Smooth muscle cell of the brain vasculature (primary cell): Measurements from ENCODE around the gene RBFOX1.

Source experiments
- DNase-seq: peaks from one replicate; pipeline ENCODE4 v3.0.0-alpha.2; 2012; ENCODE audit warnings: low read depth, low spot score

The RBFOX1 gene

DNA sequence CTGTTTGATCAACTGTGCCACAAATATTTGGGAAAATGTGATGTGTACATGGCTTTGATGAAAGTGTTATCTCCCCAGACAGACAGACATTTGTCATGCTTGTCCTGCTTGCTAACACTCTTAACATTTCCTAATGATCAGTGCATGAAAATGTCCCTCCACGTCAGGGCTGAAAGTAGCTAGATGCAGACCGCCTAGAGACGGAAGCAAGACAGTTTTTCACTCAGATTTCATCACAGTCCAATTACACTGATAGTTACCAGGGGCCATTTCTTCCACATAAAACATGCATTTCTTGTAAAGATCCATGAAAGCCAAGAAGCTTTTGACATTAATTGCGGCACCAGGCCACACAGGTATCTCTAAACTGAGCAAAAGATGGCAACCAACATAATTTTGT, 347.7 kb downstream of the RBFOX1 start:
- no peak for DNase-seq

- no peak for DNase-seq
These were observed 356.2 kb downstream of the RBFOX1 start for GRCh38 chr16:7688811-7689210.

DNA sequence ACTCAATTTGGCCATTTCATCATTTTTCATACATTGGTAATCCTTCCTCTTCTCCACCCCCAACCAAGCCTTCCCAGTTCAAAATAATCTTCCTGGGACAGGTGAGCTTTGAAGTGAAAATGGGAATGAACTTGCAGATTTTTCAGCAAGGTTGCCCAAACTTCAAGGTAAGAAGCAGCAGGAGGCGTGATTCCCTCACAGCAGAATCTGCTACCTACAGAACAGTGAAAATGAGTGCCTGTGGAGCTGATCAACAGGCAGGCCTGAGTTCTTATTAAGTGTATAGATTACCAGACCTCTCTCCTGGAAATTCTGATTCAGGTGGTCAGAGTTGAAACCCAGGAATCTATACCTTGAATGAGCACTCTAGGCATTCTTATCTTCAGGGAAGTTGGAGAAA, 356.6 kb downstream of the RBFOX1 start:
- DNase-seq = no peak

DNA sequence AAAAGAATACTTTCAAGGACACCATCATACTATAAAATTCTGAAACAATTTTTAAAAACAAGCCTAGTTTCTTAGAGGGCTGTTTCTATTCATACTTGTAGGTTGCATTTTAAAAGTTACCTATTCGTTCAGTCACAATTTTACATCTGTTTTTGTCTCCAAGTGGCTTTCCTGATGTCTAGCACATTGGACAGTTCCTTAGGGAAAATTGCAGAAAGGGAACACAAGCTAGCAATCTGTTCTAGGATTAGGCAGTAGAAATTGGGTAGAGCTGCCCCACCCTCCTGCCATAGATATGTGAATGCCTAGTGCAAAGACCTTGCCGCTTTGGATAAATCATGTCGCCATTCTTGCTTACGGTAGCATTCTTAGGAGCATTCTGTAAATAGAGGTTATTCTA, 358.9 kb downstream of the RBFOX1 start:
- no peak for DNase-seq

GRCh38 chr16:7703672-7704071, 371.0 kb downstream of the RBFOX1 start:
- DNase-seq = no peak

DNA sequence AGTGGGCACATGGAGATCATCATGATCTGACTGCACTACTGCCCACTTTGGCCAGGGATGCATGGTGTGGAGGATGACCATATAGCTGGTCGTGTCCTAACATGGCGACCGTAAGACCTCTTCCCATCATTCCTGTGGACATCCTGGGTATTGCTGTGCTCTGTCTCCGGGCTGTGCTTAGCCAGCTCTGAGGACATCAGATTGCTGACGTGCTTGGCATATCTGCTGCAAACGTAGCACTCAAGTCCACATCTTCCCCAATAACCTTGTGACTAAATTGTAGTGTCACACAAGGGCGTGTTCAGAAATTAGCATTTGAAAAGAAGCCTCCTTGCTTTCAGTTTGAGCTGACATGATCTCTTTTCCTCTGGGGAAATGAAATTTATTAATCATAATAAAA, 373.2 kb downstream of the RBFOX1 start:
- DNase-seq = no peak

DNA sequence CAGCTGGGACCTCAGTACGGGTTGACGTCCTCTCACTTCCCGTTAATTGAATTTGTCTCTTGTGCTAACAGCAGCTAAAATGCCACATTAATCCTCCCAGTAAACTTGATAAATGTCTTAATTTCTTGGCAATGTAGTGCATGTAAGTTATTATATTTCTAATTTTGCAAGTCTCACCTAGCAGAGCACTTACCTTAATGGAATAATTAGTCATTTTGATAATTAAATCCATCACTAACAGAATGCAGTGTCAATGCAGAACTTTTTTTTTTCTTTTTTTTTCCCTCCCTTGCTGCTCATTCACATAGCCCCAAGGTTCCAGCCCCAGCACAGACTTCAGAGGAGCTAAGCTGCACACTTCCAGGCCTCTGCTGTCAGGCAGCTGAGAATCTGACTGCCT, 376.5 kb downstream of the RBFOX1 start:
- no peak for DNase-seq

GRCh38 chr16:7713244-7713643, 380.6 kb downstream of the RBFOX1 start:
- no peak for DNase-seq

- DNase-seq = no peak
These were observed 382.1 kb downstream of the RBFOX1 start for GRCh38 chr16:7714775-7715174.

DNA sequence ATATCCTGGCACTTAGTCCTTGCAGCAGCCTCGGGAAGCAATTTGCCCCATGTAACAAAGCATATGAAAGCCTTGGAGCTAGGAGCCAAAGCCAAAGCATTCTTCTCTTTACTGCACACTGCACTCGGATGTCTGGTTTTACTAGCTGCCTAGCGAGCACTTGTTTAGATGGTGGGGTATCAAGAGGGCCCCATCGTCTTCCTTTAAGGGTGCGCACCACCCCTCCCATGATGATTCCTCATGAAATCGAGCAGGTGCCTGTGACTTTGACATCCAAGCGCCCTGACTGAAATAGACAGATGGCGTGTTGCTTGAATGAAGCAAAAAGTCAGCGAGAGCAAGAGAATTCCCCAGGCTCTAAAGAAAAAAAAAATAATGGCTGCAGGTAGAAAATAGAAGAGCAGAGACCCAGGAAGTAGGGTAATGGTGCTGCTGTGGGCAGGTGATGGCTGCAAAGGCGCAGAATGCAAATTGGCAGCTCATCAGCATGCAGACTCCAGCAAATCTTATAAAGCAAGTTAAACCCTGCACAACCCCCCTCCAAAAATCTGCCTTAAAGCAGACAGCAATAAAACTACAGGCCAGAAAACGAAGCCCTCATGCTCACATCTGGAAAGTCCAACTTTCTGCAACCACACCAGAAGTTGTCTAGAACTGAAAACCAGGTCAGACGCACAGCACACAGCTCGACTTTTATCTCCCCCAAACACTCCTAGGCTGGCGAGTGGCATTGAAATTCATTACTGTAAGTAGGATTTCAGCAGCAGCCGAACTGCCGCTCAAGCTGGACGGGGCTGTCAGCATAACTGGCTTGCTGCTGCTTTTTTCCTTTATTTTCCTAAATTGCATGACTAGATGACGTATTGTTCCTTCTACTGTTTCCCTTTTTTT, 384.3 kb downstream of the RBFOX1 start:
- DNase-seq = no peak

DNA sequence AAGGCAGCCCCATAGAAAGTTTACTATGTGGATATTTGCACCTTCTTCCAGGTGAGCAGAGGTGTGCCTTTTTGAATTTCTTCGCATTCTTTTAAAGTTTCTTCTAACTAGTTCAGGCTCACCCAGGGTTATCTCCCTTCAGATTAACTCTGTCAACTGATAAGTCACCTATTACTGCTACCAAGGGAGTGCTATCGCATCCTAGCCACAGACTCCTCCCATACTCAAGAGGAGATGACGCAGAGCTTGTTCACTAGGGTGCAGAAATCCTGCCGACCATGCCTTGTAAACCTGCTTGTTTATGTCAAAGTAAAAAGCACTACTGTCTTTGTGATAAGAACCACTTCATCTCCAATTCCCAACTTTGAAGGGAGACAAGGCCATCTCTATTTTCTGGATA, 390.1 kb downstream of the RBFOX1 start:
- no peak for DNase-seq

GRCh38 chr16:7731141-7731540, 398.5 kb downstream of the RBFOX1 start:
- no peak for DNase-seq

- no peak for DNase-seq
These were observed 403.6 kb downstream of the RBFOX1 start for GRCh38 chr16:7736138-7736665.

DNA sequence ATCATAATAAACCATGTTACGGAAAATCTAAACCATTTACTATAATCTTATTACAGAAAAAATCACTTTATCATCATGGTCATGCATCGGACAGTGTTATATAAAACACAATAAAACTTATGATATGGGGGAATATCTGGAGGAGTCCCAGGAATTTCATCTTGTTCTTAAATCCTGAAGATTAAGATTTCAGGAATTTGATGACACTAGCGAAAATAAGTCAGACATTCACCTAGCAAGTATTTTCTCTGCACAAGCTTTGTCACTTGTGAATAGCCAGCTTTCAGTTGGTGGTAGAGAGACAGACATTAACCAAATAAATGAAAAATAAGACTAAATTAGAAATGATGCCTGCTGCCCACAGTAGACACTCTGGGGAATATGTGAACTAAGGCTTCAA, 410.0 kb downstream of the RBFOX1 start:
- no peak for DNase-seq

DNA sequence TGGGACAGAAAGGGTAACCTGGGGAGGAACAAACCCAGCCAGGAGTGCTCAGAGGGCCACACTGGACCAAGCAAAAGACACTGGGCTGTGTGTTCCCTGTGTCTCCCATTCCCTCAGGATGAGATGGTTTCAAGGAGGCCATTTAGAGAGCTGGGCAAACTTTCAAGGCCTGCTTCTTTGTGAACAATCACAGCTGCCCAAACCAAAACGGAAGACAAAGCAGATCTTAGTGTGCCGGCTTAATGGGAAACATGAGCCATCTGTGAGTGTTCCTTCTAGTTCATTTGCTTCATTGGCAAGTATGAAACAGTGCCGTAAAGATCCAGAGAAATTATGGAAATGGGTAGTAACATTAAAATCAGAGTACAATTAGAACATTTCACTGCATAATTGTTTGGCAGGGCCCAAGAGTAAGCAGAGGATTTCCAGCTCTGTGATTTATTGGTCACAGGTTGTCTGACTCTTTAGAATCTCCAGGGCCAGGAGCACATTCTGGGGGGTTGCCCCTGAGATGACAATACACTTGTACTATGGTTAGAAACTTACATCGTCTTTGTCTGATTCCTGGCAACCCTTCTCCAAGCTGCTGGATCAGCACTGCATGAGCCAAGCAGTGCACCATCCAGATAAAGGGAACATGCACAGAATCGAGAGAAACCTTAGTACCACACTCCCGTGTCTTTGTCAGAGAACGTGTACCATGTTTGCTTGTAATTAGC, 412.1 kb downstream of the RBFOX1 start:
- no peak for DNase-seq

- DNase-seq = no peak
These were observed 412.6 kb downstream of the RBFOX1 start for GRCh38 chr16:7745276-7745675.

DNA sequence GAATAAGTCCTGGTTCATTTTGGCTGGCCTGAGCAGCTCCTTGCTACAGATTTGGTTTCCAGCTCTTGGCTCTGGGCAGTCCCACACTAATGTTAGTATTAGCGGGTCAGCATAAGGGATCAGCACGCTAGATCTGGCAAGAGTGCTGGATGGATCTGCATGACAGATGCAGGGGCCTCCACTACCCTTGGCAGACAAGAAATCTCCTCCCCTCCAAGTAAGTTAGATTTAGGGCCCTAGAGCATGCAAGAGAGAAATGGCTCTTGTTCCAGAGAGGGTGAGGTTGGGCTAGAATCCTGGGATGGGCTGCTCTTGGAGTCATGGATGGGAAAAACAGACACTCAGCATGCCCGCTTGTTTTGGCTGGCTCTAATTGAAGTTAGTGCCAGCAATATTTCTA, 414.3 kb downstream of the RBFOX1 start:
- no peak for DNase-seq

- no peak for DNase-seq
These were observed 415.9 kb downstream of the RBFOX1 start for GRCh38 chr16:7748522-7748921.

DNA sequence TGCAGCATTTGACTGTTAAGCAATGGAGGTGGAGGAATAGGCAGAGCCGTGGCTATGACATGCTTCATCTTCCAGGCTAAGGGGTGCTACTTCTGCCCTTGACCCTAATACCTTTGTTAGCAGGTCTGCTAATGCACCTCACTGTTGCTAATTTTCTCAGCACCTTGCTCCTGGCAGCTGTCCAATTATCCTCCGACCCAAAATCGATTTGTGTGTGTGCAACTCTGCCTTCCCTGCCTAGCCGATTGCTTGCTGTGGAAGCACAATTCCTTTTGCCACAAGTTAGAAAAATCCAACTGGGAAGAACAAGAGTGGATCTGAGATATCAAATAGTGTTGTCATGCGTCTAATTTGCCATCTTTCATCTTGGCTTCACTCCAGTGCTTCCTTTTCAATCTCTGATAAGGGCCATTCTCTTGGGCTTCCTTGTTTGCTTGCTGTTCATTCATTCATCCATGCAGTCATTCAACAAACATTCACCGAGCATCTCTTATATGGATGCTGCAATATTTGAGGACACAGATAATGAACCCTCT, 422.8 kb downstream of the RBFOX1 start:
- no peak for DNase-seq
